Activated gamma-delta T cell (primary cell): Measurements from ENCODE around the gene SLIT3.

Experiments used
- DNase-seq: peaks from one replicate; lab custom pipeline; 2025; lab: John Stamatoyannopoulos, UW

Gene SLIT3

DNA sequence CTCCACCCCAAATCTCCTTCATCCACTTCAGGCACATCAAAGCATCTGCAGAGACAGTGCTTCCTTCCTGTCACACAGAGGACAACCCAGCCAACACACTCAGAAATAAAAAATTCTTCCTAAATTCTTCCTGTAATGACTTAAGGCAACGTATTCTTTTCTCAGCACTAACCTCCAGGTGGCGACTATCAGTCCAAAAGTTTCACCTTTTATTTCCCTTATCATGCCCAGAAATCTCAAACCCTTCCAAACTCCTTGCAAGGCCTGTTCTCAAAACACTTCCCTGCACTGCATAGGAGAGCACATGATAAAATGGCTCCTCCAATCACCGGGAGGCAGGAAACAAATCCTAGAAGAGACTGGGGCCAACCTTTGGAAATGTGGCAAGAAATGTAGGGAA lies 35.1 kb downstream of the SLIT3 start:
- DNase-seq, result no peak

- DNase-seq, result no peak
Measured at GRCh38 chr5:169263591-169263990, 37.3 kb downstream of the SLIT3 start.

DNA sequence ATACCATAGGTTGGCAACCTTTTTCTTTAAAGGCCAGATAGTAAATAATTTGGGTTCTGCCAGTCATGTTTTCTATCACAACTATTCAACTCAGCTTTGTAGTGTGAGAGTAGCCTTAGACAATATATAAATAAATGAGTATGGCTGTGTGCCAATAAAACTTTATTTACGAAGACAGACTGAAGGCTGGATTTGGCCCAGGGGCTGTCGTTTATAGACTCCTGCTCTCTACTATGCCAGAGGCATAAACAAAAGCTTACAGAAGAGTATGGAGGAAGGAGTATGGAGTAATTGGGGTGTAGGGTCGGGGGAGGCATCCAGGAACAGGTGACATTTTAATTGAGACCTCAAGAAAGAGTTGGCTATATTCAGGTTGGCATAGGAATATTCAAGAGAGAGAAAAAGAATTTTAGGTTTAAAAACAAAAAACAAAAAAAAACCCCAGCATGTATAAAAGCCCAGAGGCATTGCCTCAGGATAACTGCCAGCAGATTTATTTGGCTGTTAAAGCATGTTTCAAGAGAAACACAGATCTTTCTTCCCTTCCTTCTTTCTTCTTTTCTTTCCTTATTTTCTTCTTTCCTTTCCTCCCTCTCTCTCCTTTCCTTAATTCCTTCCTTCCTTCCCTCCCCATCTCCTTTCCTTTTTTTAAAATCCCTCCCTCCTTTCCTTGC lies 39.9 kb downstream of the SLIT3 start:
- no peak for DNase-seq

DNA sequence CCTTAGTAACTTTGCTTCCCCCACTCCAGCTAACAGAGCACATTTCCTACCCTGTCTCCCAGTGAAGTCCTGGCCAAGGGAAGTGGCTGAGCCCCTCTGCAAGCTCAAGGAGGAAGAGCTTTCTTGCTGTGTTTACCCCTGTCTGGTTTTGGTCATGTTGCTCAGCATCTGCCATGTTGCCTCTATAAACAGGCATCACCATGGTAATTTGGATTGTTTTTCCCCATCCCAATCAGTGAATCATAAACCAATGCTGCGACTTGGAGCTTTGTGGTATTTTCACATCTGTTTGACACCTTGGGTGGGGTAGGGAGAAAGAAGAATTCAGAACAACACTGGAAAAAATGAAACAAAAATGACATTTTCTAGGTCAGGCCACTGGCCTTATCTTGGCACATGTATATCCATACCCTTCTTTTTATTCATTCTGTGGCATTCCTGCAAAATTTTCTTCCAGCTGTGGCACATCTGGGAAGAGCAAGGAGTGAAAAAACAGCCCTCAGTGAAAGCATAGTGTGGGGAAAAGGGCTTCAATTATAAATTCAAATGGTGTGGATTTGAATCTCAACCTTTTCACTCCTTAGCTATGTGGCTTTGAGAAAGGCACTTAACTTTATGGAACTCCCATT lies 42.5 kb downstream of the SLIT3 start:
- DNase-seq, result no peak

DNA sequence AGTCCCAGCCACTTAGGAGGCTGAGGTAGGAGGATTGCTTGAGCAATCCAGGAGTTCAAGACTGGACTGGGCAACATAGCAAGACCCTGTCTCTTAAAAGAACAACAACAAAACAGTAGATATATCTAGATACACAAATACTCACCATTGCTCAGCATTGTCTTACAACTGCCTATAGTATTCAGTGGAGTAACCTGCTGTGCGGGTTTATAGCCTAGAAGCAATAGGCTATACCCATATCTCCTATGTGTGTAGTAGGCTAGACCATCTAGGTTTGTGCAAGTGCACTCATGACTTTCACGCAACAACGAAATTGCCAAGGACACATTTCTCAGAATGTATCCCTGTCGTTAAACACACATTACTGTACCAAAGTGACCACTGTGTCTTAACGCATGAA lies 44.7 kb downstream of the SLIT3 start:
- no peak for DNase-seq

DNA sequence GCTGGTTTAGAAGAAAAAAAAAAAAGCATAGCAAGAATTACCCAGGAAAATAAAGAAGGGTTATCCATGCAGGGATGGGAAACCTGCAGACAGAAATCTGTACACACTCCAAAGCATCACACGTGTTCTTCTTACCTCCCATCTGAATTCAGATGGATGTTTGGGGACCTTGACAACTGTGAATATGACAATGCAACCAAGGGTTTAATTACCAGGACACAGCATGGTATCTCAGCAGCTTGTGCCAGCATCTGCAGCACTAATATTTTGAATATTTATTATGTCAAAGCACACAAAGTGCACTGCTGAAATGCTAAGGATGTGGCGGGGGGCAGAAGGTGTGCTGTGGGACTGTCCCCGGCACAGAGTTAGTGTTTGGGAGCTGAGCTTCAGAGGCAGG lies 47.9 kb downstream of the SLIT3 start:
- DNase-seq, result no peak

DNA sequence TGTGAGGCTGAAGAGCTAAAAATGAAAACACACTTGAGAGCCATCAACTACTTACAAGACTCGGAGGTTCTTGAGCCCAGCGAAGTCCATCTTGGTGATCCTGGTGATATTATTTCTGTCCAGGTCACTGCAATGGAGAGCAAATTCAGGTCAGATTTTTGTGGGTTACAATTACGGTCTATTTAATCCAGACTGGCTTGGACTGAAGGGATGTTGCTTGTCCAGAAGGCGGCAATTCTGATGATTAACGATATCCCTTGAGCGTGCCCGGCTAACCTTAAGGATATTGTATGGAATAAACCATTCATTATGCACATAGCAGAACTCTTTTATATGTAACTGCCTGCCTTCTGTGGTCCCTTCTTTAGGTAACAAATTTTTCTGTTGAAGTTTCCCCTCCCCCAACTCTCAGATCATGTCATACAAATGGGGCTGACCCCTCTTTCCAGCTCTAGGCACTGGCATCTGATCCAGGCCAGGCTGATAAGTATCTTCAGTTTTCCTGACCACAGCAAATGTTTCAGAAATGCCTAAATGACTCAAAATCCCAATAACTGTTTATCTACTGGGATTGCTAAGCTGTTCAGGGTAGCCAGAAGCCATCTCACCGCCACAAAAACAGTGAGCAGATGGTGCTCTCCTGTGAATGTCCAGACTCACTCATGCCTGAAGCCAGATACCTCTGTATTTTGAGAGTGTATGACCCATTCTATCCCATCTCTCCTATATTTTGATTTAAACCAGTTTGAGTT lies 49.4 kb downstream of the SLIT3 start:
- DNase-seq, result no peak

DNA sequence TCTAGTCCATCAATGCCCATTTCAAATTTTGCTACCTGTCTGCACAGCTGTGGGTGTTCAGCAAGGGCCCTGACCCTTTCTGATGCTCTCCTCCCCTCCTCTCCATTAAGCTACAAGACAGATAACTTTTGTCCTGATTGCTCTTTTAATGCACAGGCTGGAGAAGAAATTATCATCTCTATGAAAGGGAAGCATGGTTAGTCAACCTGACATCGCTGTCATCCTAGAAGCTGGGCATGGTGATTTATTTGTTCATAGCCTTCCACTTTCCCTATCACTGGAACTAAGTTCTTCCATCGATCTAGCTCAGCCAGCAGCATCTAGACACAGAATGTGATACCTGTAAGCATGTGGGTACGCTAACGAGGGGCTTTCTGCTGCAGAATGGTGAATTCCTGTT lies 50.1 kb downstream of the SLIT3 start:
- DNase-seq, result no peak

GRCh38 chr5:169248996-169249395 lies 51.9 kb downstream of the SLIT3 start:
- DNase-seq, result no peak

- no peak for DNase-seq
Measured at GRCh38 chr5:169248550-169248949, 52.4 kb downstream of the SLIT3 start.

GRCh38 chr5:169244812-169245211 lies 56.1 kb downstream of the SLIT3 start:
- no peak for DNase-seq

- DNase-seq, result no peak
Measured at GRCh38 chr5:169243651-169244422, 57.1 kb downstream of the SLIT3 start.

- no peak for DNase-seq
Measured at GRCh38 chr5:169242849-169243186, 58.1 kb downstream of the SLIT3 start.

DNA sequence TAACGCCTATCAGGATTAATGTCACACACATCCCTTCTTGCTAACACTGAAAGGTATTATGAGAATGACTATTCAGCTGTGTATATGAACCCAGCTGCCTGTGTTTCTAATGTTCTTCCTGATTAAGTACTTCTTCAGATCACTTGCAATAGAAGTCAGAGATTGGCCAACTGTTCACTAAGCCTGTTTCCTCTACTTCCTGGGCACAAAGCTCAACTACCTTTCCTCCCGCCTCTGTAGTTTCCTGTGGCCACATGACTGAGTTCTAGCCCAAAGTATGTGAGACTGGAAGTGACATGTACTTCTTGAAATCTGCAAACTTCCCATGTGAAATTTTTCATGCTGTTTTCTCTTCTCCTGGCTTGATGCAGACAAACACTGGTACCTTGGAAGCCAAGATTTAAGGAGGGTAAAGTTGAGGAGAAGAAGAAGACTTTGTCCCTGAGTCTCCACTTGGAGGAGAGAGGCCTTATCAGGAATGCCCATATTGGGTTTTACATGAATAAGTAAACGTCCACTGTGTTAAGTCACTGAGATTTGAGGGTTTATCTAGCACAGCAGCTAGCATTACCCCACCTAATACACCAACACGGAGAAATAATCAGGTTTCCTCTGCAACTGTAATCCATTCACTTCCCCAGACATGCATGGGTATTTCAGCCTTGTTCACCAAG lies 58.6 kb downstream of the SLIT3 start:
- no peak for DNase-seq

GRCh38 chr5:169229342-169229892 lies 71.5 kb downstream of the SLIT3 start:
- DNase-seq, result no peak

DNA sequence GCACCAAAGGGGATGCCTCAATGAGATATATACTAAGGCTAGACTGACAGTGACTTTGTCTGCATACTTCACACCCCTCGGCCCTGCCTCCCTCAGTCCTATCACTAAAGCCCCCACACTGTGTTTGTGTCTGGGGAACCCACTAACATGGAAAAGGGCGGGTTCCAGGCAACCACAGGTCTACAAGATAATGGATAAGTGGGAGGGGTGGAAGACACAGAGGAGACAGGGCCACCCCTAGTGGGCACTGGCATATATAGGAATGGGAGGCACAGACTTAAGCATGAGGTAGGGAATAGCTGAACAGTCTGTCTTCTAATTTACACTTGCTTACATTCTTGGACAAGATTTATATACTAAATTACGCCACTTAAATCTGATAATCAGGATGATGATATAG lies 74.0 kb downstream of the SLIT3 start:
- no peak for DNase-seq

DNA sequence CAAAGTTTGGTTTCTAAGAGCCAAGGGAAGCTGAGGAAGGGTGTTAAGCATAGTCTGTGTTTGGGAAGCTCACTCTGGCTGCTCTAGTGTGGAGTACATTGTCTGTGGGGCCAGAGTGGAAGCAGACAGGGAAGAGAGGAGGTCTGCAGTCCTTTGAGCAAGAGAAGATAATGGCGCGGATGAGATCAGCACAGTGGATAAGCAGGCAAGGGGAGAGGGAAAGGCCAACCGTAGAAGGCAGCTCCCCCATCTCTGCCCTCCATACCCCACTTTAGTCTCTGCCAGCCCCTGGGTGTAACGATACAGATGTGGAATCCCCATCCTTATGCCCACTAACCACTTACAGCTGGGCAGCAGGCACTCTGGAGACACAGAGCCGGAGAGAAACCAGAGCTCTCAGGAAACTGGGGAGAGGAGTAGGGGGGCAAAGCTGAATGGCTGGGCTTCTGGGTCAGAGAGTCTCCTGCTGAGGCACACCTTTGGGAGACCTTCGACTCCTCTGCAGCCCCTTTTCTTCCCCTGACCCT lies 75.0 kb downstream of the SLIT3 start:
- DNase-seq, result no peak

- DNase-seq, result no peak
Measured at GRCh38 chr5:169223595-169223953, 77.4 kb downstream of the SLIT3 start.

DNA sequence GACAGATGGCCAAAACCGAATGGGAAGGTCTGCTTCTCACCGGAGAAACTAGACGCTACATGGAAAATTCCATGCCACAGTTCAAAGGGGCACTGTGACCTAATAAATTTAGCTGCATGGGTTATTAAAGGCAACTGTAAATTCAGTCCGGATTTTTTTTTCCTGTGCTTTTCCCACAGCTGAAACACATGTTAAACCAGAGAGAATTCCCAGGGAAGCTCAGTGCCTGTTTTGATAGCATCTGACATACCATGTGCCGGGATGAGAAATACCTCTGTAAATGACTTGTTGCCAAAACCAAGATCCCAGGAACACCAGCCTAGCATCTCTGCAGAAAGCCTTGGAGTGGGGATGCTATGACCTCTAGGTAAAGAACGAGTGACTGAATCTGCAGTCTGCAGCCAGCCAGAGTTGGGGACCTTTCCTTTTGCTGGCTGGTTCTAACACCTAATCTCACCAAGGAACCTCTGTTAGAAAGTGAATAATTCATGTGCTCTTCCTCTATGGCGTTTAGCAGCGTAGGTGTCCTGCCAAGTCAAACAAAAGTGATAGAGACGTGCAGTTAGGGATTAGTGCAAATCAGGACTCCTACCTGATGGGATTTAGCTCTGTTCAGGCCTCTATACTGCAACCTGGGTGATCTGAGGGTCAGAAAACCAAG lies 77.9 kb downstream of the SLIT3 start:
- no peak for DNase-seq

GRCh38 chr5:169221519-169221918 lies 79.4 kb downstream of the SLIT3 start:
- no peak for DNase-seq

- no peak for DNase-seq
Measured at GRCh38 chr5:169219961-169220360, 81.0 kb downstream of the SLIT3 start.
